Activated naive CD4-positive, alpha-beta T cell treated with anti-CD3 and anti-CD28 coated beads for 36 hours (primary cell): ENCODE data around the gene CNTN5. TPM values are rescaled to one million over a fixed set of nuclear protein-coding genes. Genes with fewer than 3 reads are reported as not detected.
"Not testable (repeated sequence)": the region's sequence is repeated elsewhere in the genome, so short reads cannot be mapped to it uniquely, and the experiment has no call there.

Experiments used
- CTCF ChIA-PET: fragments of 350-600 bp; sonication (Branson Sonifier 250); formaldehyde crosslinking; loops from one replicate; lab custom pipeline; 2021; ENCODE audit warnings: antibody characterized with exemption; lab: Charles Lee
- DNase-seq: peaks from one replicate; pipeline ENCODE4 v3.0.0-alpha.2; 2020
- H3K27ac Mint-ChIP-seq: one replicate; pipeline ENCODE4 v1.8.0; 2021; ENCODE audit warnings: mild to moderate bottlenecking, mixed read lengths
- H3K27me3 Mint-ChIP-seq: one replicate; pipeline ENCODE4 v1.8.0; 2021; ENCODE audit warnings: low read depth, mixed read lengths
- H3K36me3 Mint-ChIP-seq: one replicate; pipeline ENCODE4 v1.8.0; 2021; ENCODE audit warnings: low read depth, mixed read lengths
- H3K4me1 Mint-ChIP-seq: one replicate; pipeline ENCODE4 v1.8.0; 2021; ENCODE audit warnings: low read depth, mixed read lengths
- H3K4me3 Mint-ChIP-seq: one replicate; pipeline ENCODE4 v1.8.0; 2021; ENCODE audit warnings: mild to moderate bottlenecking, moderate library complexity, mixed read lengths
- H3K9me3 Mint-ChIP-seq: one replicate; pipeline ENCODE4 v1.8.0; 2021; ENCODE audit warnings: mixed read lengths
- intact Hi-C: fragments of 100-400 bp; cut with micrococcal nuclease; formaldehyde crosslinking; loops from one replicate; pipeline ENCODE4 v1.15.1; 2023
- total RNA-seq, 2 experiments: library from RNA; stranded (reverse); gene quantifications; one replicate each; pipeline ENCODE4 v1.2.3, GENCODE V29; 2021

CNTN5 gene
- total RNA-seq, 2 experiments from 2014 or later, result not detected

DNA sequence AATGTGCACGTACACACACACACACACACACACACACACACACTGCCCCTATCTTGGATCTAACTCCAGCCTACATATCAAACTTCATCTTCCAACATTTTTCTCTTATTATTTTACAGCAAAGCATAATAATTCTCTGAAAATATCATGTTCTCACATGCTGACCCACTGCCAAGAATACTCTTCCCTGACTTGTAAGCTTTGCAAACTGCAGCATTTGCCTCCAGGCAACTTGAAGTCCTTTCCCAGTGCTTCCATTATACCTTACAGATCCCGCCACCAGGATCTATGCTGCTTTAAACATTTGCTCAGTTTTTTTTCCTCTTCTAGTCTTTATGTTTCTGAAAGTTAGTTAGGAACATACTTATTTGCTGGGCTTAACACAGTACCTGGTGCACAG lies 1183.0 kb downstream of the CNTN5 start:
- H3K27me3 Mint-ChIP-seq, result no peaks in the 10 kb centered on the region
- no peaks in the 10 kb centered on the region for H3K36me3 Mint-ChIP-seq
- intact Hi-C loops, result no loop called here
- CTCF ChIA-PET, result no interaction called here
- no peaks in the 10 kb centered on the region for H3K4me1 Mint-ChIP-seq
- H3K27ac Mint-ChIP-seq, result no peak overlapping the region
- H3K4me3 Mint-ChIP-seq, result no peak overlapping the region
- peaks cover 6% of the 10 kb centered on the region for H3K9me3 Mint-ChIP-seq
- DNase-seq, result no peak

DNA sequence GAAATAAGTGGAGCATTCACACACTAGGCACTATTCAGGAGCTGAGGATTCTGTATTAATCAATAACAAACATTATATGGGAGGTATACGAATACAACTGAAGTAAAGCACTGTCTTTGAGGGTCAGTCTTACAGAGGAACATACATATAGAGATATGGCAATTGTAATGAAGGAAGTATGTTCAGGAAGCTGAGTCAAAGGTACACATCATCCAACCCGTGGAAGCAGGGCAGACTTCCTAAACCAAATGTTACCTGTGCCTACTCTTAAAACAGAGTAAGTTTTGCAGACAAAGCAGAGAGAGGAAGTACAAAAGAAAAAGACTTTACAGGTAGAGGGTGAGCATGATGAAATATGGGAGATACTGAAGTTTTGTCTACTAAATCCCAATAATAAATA lies 1185.2 kb downstream of the CNTN5 start:
- Mint-ChIP-seq H3K36me3 (no peaks in the 10 kb centered on the region), H3K27me3 (no peaks in the 10 kb centered on the region), H3K9me3 (peaks cover 4% of the 10 kb centered on the region)

GRCh38 chr11:100208207-100208606 lies 1187.5 kb downstream of the CNTN5 start:
- Mint-ChIP-seq H3K27me3 (no peaks in the 10 kb centered on the region), H3K27ac (no peak overlapping the region), H3K9me3 (peaks cover 4% of the 10 kb centered on the region), H3K4me3 (no peak overlapping the region), H3K4me1 (no peaks in the 10 kb centered on the region), H3K36me3 (no peaks in the 10 kb centered on the region)
- CTCF ChIA-PET, result no interaction called here
- no peak for DNase-seq
- intact Hi-C loops, result no loop called here

More for the DNA sequence above, 1185.2 kb downstream of the CNTN5 start:
- no peak for DNase-seq
- no peaks in the 10 kb centered on the region for H3K4me1 Mint-ChIP-seq
- H3K4me3 Mint-ChIP-seq, result no peak overlapping the region
- CTCF ChIA-PET, result no interaction called here
- H3K27ac Mint-ChIP-seq, result no peak overlapping the region
- intact Hi-C loops, result no loop called here

DNA sequence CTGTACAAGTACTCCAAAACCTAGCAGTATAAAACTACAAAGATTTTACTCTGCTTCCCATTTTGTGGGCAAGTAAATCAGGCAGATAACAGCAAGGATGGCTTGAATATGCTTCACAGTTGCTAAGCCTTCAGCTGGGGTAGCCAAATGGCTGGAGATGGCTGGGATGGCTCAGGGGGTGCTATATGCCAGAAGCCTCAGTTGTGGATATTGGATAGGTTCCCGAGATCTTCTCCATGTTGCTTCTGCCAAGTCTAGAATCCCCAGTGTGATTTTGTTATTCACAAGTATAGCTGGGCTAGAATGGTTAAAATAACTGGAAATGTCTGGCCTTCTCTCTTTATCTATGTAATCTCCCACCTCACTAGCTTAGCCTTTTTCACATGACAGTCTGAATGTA lies 1194.0 kb downstream of the CNTN5 start:
- Mint-ChIP-seq H3K27me3 (no peaks in the 10 kb centered on the region), H3K9me3 (peaks cover 12% of the 10 kb centered on the region), H3K27ac (no peak overlapping the region), H3K4me3 (no peak overlapping the region), H3K36me3 (no peaks in the 10 kb centered on the region), H3K4me1 (no peaks in the 10 kb centered on the region)
- intact Hi-C loops, result no loop called here
- DNase-seq, result no peak
- CTCF ChIA-PET, result no interaction called here

GRCh38 chr11:100220801-100221200 lies 1200.1 kb downstream of the CNTN5 start:
- H3K36me3 Mint-ChIP-seq, result no peaks in the 10 kb centered on the region
- intact Hi-C loops, result no loop called here
- CTCF ChIA-PET, result interaction anchor here (0.6 kb wide), 1 partner anchor 1071 kb away, joined by 3 read pairs; no protein-coding TSS in a partner anchor

GRCh38 chr11:100221791-100222190 lies 1201.0 kb downstream of the CNTN5 start:
- intact Hi-C loops, result no loop called here
- Mint-ChIP-seq H3K36me3 (no peaks in the 10 kb centered on the region), H3K27ac (no peak overlapping the region), H3K9me3 (peaks cover 5% of the 10 kb centered on the region), H3K27me3 (no peaks in the 10 kb centered on the region), H3K4me1 (no peaks in the 10 kb centered on the region), H3K4me3 (no peak overlapping the region)
- CTCF ChIA-PET, result no interaction called here
- DNase-seq, result no peak

More at GRCh38 chr11:100220801-100221200, 1200.1 kb downstream of the CNTN5 start:
- H3K27me3 Mint-ChIP-seq, result no peaks in the 10 kb centered on the region
- no peak for DNase-seq
- H3K9me3 Mint-ChIP-seq, result peaks cover 6% of the 10 kb centered on the region
- H3K4me3 Mint-ChIP-seq, result no peak overlapping the region
- no peak overlapping the region for H3K27ac Mint-ChIP-seq
- H3K4me1 Mint-ChIP-seq, result no peaks in the 10 kb centered on the region

GRCh38 chr11:100224541-100225034 lies 1203.8 kb downstream of the CNTN5 start:
- Mint-ChIP-seq H3K36me3 (no peaks in the 10 kb centered on the region), H3K4me1 (no peaks in the 10 kb centered on the region), H3K27ac (no peak overlapping the region), H3K4me3 (no peak overlapping the region), H3K9me3 (no peaks in the 10 kb centered on the region), H3K27me3 (no peaks in the 10 kb centered on the region)
- CTCF ChIA-PET, result no interaction called here
- no peak for DNase-seq
- intact Hi-C loops, result no loop called here

GRCh38 chr11:100229086-100229485 lies 1208.3 kb downstream of the CNTN5 start:
- CTCF ChIA-PET, result no interaction called here
- H3K27ac Mint-ChIP-seq, result no peak overlapping the region
- no peaks in the 10 kb centered on the region for H3K4me1 Mint-ChIP-seq
- intact Hi-C loops, result no loop called here
- H3K4me3 Mint-ChIP-seq, result no peak overlapping the region
- DNase-seq, result no peak
- no peaks in the 10 kb centered on the region for H3K27me3 Mint-ChIP-seq
- H3K9me3 Mint-ChIP-seq, result peaks cover 13% of the 10 kb centered on the region
- H3K36me3 Mint-ChIP-seq, result no peaks in the 10 kb centered on the region

GRCh38 chr11:100232006-100232405 lies 1211.3 kb downstream of the CNTN5 start:
- H3K36me3 Mint-ChIP-seq, result no peaks in the 10 kb centered on the region
- H3K4me3 Mint-ChIP-seq, result no peak overlapping the region
- H3K9me3 Mint-ChIP-seq, result peaks cover 19% of the 10 kb centered on the region
- CTCF ChIA-PET, result no interaction called here
- DNase-seq, result no peak
- no peaks in the 10 kb centered on the region for H3K4me1 Mint-ChIP-seq
- H3K27ac Mint-ChIP-seq, result no peak overlapping the region
- intact Hi-C loops, result no loop called here
- no peaks in the 10 kb centered on the region for H3K27me3 Mint-ChIP-seq

DNA sequence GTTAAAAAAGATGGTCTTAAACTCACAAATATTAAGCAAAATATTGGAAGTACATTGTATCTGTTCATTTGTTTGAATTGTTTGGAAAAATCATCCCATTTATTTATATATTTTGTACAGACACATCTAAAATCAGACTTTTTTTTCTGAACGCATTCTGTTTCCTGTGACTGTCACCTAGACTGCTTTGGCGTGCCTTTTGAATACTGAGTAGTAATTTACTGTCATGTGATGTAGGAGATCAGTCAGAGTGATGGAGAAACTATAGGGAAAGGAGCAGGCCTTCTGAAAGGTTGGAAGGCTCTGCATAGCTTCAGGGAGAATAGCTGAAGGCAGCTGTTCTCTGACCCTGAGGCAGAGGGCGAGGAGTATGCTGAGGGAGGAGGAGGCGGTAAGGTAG lies 1214.3 kb downstream of the CNTN5 start:
- no peaks in the 10 kb centered on the region for H3K36me3 Mint-ChIP-seq
- no peak overlapping the region for H3K27ac Mint-ChIP-seq
- CTCF ChIA-PET, result no interaction called here
- DNase-seq, result no peak
- H3K4me3 Mint-ChIP-seq, result no peak overlapping the region
- H3K4me1 Mint-ChIP-seq, result no peaks in the 10 kb centered on the region
- intact Hi-C loops, result no loop called here
- H3K27me3 Mint-ChIP-seq, result no peaks in the 10 kb centered on the region
- peaks cover 21% of the 10 kb centered on the region for H3K9me3 Mint-ChIP-seq

DNA sequence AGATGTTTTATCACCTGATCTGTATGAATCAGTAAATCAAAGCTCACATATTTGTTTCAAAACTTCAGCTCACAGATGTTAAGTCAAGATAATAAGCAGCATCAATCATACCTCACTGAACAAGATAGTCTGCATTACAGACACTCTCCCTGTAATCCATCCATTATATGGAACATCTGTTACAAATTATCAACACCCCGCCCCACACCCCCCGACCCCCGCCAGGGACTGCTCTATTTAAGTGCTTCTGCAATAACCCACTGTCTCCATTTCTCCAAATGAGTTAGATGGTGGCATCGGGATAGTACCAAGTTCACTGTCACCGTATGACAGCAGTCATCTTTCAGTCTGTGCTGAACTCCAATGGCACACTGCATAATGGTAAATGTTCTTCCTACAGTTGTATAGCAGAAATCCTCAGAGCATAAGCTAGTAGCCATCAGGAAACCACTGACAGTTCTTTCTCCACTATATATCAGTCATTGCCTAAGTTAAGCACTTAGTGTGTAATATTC lies 1219.3 kb downstream of the CNTN5 start:
- Mint-ChIP-seq H3K9me3 (peaks cover 13% of the 10 kb centered on the region), H3K27me3 (no peaks in the 10 kb centered on the region), H3K36me3 (no peaks in the 10 kb centered on the region), H3K4me1 (no peaks in the 10 kb centered on the region), H3K4me3 (no peak overlapping the region), H3K27ac (no peak overlapping the region)
- no peak for DNase-seq
- intact Hi-C loops, result no loop called here
- CTCF ChIA-PET, result no interaction called here

GRCh38 chr11:100247704-100248103 lies 1227.0 kb downstream of the CNTN5 start:
- Mint-ChIP-seq H3K27ac (no peak overlapping the region), H3K27me3 (no peaks in the 10 kb centered on the region), H3K9me3 (peaks cover 10% of the 10 kb centered on the region), H3K4me3 (no peak overlapping the region), H3K4me1 (no peaks in the 10 kb centered on the region), H3K36me3 (no peaks in the 10 kb centered on the region)
- CTCF ChIA-PET, result no interaction called here
- no peak for DNase-seq
- intact Hi-C loops, result no loop called here

DNA sequence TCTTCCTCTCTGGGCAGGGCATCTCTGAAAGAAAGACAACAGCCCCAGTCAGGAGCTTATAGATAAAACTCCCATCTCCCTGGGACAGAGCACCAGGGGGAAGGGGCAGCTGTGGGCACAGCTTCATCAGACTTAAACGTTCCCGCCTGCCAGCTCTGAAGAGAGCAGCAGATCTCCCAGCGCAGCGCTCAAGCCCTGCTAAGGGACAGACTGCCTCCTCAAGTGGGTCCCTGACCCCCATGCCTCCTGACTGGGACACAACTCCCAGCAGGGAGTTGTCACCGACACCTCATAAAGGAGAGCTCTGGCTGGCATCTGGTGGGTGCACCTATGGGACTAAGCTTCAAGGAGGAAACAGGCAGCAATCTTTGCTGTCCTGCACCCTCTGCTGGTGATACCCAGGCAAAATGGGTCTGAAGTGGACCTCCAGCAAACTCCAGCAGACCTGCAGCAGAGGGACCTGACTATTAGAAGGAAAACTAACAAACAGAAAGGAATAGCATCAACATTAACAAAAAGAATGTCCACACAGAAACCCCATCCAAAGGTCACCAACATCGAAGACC lies 1236.6 kb downstream of the CNTN5 start:
- H3K27ac Mint-ChIP-seq, H3K36me3 Mint-ChIP-seq, H3K27me3 Mint-ChIP-seq, DNase-seq, H3K4me1 Mint-ChIP-seq, CTCF ChIA-PET, intact Hi-C loops, H3K4me3 Mint-ChIP-seq: not testable (repeated sequence)
- peaks cover 13% of the 10 kb centered on the region for H3K9me3 Mint-ChIP-seq
